ENCODE measurements around the gene PTPRF.

Gene PTPRF

DNA sequence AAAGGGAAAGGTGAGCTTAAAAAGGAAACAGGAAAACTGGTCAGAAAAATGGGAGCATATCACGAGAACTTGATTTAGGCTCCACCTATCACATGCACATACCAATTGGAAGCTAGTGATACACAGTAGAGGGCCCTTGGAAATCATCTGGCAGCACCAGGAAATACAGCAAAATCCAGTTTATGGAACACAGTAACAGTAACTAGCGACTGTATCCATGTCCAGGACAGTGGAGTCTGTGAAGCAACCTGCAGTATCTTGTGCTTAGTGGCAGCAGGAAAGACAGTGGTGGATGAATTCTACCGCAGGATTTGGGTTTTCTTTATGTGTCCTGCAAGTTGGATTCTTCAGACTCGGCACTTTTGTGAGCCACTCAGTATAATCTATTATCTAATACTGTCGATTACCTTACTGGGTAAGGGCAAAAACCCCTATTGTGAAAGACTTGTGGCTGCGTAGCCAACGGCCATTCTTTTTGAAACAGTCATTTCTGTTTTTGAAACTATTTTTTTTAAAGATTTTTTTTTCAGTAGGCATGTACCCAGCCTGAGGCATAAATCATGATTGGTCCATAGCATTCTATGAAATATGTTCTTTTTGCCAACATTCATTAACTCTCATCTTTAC, 117.7 kb downstream of the PTPRF start:
- no peak overlapping the region for H3K4me3 ChIP-seq (ENCODE audit: low read length)
- H3K27ac ChIP-seq (ENCODE audit: low read depth, low read length), result no peak overlapping the region
- H3K9ac ChIP-seq (ENCODE audit: low read length), result no peak overlapping the region
- H3K36me3 ChIP-seq (ENCODE audit: control insufficient read depth, insufficient read depth, low read length), result peaks cover 2% of the 10 kb centered on the region
- H3K4me1 ChIP-seq (ENCODE audit: control insufficient read depth, insufficient read depth, low read length), result peaks cover 11% of the 10 kb centered on the region
- H3K27me3 ChIP-seq (ENCODE audit: control insufficient read depth, insufficient read depth, low read length), result no peaks in the 10 kb centered on the region

DNA sequence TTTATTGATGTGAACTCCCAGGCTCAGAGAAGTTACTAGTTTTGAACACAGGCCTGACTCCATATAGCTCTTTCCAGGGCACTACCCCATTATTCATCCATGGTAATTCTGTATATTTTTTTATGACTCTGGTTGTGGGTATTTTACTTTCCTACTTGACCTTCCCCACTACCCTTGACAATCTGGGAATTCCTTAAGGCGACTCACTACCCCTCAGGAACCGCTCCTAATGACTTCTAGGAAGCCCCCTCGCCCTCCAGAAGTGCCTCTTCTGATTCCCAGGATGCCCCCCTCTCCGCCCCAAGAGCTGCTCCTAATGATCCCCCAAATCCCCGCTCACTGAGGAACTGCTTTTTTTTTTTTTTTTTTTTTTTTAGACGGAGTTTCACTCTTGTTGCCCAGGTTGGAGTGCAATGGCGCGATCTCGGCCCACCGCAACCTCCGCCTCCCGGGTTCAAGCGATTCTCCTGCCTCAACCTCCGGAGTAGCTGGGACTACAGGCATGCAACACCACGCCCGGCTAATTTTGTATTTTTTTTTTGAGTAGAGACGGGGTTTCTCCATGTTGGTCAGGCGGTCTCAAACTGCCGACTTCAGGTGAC, 118.3 kb downstream of the PTPRF start:
- H3K4me1 ChIP-seq (ENCODE audit: control insufficient read depth, insufficient read depth, low read length), result peaks cover 11% of the 10 kb centered on the region
- peak overlapping the region; percentile 94 for H3K4me3 ChIP-seq (ENCODE audit: low read length)
- no peaks in the 10 kb centered on the region for H3K27me3 ChIP-seq (ENCODE audit: control insufficient read depth, insufficient read depth, low read length)
- peaks cover 7% of the 10 kb centered on the region for H3K36me3 ChIP-seq (ENCODE audit: control insufficient read depth, insufficient read depth, low read length)
- peak overlapping the region; percentile 83 for H3K9ac ChIP-seq (ENCODE audit: low read length)
- peak overlapping the region; percentile 97 for H3K27ac ChIP-seq (ENCODE audit: low read depth, low read length)

DNA sequence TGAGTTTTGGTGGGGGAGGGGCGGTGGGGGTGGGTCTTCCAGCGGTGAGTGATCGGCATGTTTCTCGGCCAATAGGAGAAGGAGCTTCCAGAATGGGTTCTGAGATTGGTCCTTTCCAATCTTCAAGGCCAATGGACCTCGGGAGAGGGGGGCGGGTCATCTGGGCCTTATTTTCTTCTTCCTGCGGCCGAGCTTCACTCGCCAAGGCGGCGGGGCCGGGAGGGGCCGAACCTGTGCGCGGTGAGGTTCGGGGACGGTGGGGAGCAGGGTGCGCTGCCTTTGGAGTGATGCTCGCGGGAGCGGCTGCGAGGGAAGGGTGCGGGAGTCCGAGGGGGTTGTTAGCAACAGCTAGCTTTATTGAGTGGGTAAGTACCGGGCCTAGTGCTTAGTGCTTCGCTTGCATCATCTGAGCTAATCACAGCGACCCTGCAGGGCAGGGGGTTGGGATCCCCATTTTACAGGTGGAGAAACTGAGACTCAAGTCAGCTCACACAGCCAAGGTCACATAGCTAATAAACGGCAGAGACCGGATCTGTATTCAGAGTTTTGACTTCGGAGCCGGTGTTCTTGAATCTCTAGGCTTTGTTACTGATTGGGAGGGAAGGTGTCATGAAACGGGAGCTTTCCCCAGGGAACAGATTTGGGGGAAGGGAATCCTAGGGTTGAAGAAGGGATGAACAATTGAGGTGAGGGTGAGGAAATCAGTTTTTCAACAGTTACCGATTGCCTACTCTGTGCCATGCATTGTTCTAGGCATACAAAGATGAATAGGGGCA, 119.8 kb downstream of the PTPRF start:
- Histone ChIP-seq H3K4me1 (ENCODE audit: control insufficient read depth, insufficient read depth, low read length) (peaks cover 11% of the 10 kb centered on the region), H3K27me3 (ENCODE audit: control insufficient read depth, insufficient read depth, low read length) (no peaks in the 10 kb centered on the region), H3K4me3 (ENCODE audit: low read length) (peak overlapping the region; percentile 100), H3K9ac (ENCODE audit: low read length) (peak overlapping the region; percentile 98), H3K36me3 (ENCODE audit: control insufficient read depth, insufficient read depth, low read length) (peaks cover 17% of the 10 kb centered on the region), H3K27ac (ENCODE audit: low read depth, low read length) (peak overlapping the region; percentile 97)

DNA sequence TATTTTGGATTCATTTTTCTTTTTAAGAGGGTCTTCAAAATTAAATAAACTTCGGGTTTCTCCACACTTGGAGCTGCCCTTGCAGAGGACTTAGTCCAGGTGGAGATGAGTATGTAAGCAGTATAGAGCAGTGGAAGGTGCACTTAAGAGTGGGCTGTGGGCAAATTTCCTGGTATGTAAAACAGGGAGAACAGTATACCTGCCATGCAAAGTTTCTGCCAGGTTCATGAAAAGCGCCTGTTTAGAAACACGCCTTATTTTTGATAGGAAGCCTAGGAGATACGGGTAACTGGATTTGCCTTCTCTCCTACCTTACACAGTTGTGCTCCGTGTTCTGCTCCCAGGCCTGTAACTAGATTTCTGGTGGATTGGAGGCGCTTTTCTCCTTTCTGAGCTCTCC, 120.5 kb downstream of the PTPRF start:
- Histone ChIP-seq H3K27ac (ENCODE audit: low read depth, low read length) (no peak overlapping the region), H3K9ac (ENCODE audit: low read length) (no peak overlapping the region), H3K36me3 (ENCODE audit: control insufficient read depth, insufficient read depth, low read length) (peaks cover 22% of the 10 kb centered on the region)

DNA sequence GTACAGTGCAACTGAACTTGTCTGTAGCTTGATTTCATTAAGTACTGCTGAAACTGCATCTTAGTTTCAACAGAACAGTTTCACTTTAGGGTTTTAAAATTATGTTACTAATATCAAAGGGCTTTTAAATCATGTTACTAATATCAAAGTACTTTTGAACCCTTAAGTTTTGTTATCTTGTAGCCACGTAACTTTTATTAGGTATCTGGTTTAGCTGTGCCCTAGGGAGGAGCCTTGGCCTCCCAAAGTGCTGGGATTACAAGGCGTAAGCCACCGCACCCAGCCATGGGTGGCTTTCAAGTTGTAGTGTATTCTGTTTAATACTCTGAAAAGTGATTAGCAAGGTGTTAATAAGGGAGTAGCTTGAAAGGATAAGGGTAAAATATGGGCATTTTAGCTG, 121.2 kb downstream of the PTPRF start:
- H3K4me1 ChIP-seq (ENCODE audit: control insufficient read depth, insufficient read depth, low read length), result peaks cover 11% of the 10 kb centered on the region
- H3K27me3 ChIP-seq (ENCODE audit: control insufficient read depth, insufficient read depth, low read length), result no peaks in the 10 kb centered on the region
- H3K36me3 ChIP-seq (ENCODE audit: control insufficient read depth, insufficient read depth, low read length), result peaks cover 25% of the 10 kb centered on the region
- no peak overlapping the region for H3K9ac ChIP-seq (ENCODE audit: low read length)
- no peak overlapping the region for H3K27ac ChIP-seq (ENCODE audit: low read depth, low read length)
- H3K4me3 ChIP-seq (ENCODE audit: low read length), result peak overlapping the region; percentile 100

More for the DNA sequence above, 120.5 kb downstream of the PTPRF start:
- peak overlapping the region; percentile 100 for H3K4me3 ChIP-seq (ENCODE audit: low read length)
- H3K27me3 ChIP-seq (ENCODE audit: control insufficient read depth, insufficient read depth, low read length), result no peaks in the 10 kb centered on the region
- peaks cover 11% of the 10 kb centered on the region for H3K4me1 ChIP-seq (ENCODE audit: control insufficient read depth, insufficient read depth, low read length)

DNA sequence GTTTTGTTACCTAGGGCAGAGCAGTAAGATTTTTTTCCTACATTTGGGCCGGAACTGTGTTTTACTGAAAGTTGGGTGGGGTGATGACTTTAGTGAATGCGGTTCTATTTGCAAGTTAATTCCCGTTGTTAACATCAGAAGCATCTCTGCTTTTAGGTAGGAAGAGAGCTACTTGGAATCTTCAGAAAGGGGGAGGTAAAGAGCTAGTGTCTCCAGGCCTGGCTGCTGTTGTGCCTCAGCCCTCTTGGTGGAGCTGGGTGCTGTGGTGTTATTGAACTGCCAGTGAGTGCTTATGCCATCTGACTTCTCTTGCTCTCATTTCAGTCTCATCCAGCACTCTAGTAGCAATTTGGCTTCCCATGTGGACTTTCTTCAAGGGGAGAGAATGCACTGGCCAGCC, 122.7 kb downstream of the PTPRF start:
- Histone ChIP-seq H3K4me1 (ENCODE audit: control insufficient read depth, insufficient read depth, low read length) (peaks cover 11% of the 10 kb centered on the region), H3K4me3 (ENCODE audit: low read length) (no peak overlapping the region), H3K36me3 (ENCODE audit: control insufficient read depth, insufficient read depth, low read length) (peaks cover 26% of the 10 kb centered on the region), H3K27me3 (ENCODE audit: control insufficient read depth, insufficient read depth, low read length) (no peaks in the 10 kb centered on the region), H3K9ac (ENCODE audit: low read length) (no peak overlapping the region), H3K27ac (ENCODE audit: low read depth, low read length) (no peak overlapping the region)

DNA sequence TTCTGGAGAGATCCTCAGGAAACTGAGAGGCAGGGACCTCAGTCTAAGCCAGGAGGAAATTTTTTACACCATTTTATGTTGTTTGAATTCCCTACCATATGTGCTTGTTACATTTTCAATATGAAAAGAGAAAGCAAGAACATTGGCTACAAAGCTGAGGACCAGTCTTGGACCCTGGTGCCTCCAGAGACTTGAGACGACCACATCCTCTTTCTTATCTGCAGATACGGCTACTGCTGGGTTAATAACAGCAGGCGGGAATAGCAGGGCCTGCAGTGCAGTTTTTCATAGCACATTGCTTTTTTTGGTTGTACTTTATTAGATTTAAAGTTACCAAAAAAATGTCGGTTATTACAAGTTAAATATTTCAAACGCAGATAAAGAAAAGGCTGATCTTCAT, 123.2 kb downstream of the PTPRF start:
- peaks cover 26% of the 10 kb centered on the region for H3K36me3 ChIP-seq (ENCODE audit: control insufficient read depth, insufficient read depth, low read length)

DNA sequence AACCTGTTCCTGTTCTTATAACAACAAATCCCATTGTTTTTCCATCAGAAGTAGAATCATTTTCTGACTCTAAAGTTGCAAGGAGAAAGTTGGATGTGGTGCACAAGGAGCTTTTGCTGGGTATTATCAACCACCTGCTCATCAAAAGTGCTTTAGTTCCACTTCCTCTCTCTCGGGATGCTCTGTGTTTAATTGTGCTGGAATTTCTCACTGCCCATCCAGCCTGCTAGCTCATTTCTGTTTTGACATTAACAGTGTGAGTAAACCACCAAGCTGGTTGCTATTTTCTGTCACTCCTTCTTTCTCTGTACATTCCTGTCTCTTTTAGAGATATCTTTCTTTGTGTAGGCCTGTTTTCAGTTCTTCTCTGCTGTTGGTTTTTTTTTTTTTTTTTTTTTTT, 125.3 kb downstream of the PTPRF start:
- Histone ChIP-seq H3K4me3 (ENCODE audit: low read length) (no peak overlapping the region), H3K9ac (ENCODE audit: low read length) (no peak overlapping the region), H3K27me3 (ENCODE audit: control insufficient read depth, insufficient read depth, low read length) (no peaks in the 10 kb centered on the region), H3K27ac (ENCODE audit: low read depth, low read length) (no peak overlapping the region), H3K36me3 (ENCODE audit: control insufficient read depth, insufficient read depth, low read length) (peaks cover 41% of the 10 kb centered on the region), H3K4me1 (ENCODE audit: control insufficient read depth, insufficient read depth, low read length) (peaks cover 7% of the 10 kb centered on the region)

More for the DNA sequence above, 123.2 kb downstream of the PTPRF start:
- no peak overlapping the region for H3K27ac ChIP-seq (ENCODE audit: low read depth, low read length)
- no peak overlapping the region for H3K4me3 ChIP-seq (ENCODE audit: low read length)
- H3K4me1 ChIP-seq (ENCODE audit: control insufficient read depth, insufficient read depth, low read length), result peaks cover 11% of the 10 kb centered on the region
- H3K9ac ChIP-seq (ENCODE audit: low read length), result no peak overlapping the region
- H3K27me3 ChIP-seq (ENCODE audit: control insufficient read depth, insufficient read depth, low read length), result no peaks in the 10 kb centered on the region

DNA sequence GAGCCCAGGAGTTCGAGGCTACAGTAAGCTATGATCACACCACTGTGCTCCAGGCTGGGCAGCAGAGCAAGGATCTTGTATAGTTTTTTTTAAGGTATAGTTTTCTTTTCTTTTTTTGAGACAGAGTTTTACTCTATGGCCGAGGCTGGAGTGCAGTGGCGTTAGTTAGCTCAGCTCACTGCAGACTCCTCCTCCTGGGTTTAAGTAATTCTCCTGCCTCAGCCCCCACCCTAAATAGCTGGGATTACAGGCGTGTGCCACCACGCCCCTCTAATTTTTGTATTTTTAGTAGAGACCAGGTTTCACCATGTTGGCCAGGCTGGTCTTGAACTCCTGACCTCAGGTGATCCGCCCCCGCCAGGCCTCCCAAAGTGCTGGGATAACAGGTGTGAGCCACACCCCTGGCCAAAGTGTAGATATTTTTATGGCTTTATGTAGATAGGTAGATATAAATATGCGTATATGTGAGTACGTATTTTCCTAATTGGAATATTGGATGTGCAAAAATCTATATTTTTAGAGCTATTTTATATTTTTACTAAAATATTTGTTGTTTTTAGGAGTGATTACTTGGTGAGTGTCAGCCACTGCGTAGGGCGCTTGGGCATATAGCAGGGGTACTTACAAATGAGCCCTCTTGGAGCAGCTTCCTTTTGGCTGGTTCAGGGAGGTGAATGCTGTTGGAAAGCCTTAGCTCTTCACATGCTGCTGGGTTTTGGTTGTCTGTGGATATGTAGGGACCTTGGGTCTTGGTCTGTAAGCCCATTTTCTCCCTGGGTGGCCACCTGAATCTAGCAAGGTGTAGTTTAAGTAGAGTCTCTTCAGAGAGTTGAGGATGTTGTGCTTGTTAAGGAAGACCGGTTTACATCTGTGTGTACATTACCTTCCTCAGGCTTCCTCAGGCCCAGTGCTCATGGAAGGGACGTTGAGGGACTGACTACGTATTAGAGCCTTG, 128.8 kb downstream of the PTPRF start:
- H3K36me3 ChIP-seq (ENCODE audit: control insufficient read depth, insufficient read depth, low read length), result peaks cover 54% of the 10 kb centered on the region
- H3K4me3 ChIP-seq (ENCODE audit: low read length), result no peak overlapping the region
- no peaks in the 10 kb centered on the region for H3K4me1 ChIP-seq (ENCODE audit: control insufficient read depth, insufficient read depth, low read length)
- H3K27me3 ChIP-seq (ENCODE audit: control insufficient read depth, insufficient read depth, low read length), result no peaks in the 10 kb centered on the region
- no peak overlapping the region for H3K27ac ChIP-seq (ENCODE audit: low read depth, low read length)
- H3K9ac ChIP-seq (ENCODE audit: low read length), result no peak overlapping the region

DNA sequence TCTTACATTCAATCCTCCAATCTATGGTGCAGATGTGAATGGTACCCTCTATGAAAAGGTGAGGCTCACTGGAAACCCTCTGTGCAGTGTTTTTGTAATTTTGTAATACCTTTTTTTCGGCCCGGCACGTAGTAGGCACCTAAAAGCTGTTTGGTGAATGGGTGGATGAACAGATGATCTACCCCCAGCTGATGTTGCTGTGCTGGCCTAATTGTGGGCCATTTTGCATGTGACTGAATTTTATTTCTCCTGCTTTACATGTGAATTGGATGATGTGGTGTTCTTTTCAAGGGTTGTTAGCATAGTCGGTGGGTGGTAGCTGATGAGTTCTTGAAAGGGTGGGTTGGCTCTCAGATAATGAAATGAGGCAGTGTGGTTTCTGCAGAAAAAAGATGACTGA, 129.7 kb downstream of the PTPRF start:
- H3K4me1 ChIP-seq (ENCODE audit: control insufficient read depth, insufficient read depth, low read length), result no peaks in the 10 kb centered on the region
- no peaks in the 10 kb centered on the region for H3K27me3 ChIP-seq (ENCODE audit: control insufficient read depth, insufficient read depth, low read length)
- peaks cover 51% of the 10 kb centered on the region for H3K36me3 ChIP-seq (ENCODE audit: control insufficient read depth, insufficient read depth, low read length)
- no peak overlapping the region for H3K4me3 ChIP-seq (ENCODE audit: low read length)
- no peak overlapping the region for H3K9ac ChIP-seq (ENCODE audit: low read length)
- no peak overlapping the region for H3K27ac ChIP-seq (ENCODE audit: low read depth, low read length)

DNA sequence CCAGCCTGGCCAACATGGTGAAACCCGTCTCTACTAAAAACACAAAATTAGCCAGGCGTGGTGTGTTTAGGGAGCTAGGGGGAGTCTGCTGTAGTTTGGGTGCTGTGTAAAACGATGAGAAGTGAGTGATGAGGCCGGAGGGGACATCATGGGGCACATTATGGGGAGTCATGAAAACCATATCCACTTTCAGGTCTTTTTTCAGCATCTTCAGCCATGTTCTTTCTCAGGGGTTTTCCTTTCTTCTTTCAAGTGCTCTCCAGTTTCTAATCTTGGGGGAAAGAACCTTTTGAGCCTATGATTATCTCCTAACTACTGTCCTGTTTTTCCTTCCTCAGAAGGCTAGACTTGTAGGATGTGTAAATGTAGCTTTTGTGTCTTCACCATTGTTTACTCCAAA, 133.7 kb downstream of the PTPRF start:
- Histone ChIP-seq H3K9ac (ENCODE audit: low read length) (no peak overlapping the region), H3K27me3 (ENCODE audit: control insufficient read depth, insufficient read depth, low read length) (no peaks in the 10 kb centered on the region), H3K36me3 (ENCODE audit: control insufficient read depth, insufficient read depth, low read length) (peaks cover 63% of the 10 kb centered on the region), H3K4me1 (ENCODE audit: control insufficient read depth, insufficient read depth, low read length) (no peaks in the 10 kb centered on the region), H3K4me3 (ENCODE audit: low read length) (no peak overlapping the region), H3K27ac (ENCODE audit: low read depth, low read length) (no peak overlapping the region)

DNA sequence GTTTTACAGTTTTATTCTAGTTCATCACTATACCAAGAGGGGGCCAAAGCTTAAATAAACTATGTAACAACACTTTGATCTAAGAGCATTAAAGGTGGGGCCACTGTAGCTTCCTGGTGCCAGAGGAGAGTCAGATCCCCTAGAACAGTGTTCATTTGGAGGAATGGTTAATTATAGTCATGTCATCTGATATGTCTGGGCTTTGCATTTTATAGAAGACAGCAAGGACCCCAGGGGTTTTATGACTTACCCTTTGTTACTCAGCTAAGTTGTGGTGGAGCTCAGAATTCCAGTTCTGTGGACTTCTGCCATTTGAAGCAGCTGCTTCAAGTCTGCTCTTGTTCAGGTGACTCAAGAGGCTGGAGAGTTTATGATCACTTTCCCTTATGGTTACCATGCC, 135.9 kb downstream of the PTPRF start:
- H3K36me3 ChIP-seq (ENCODE audit: control insufficient read depth, insufficient read depth, low read length), result peaks cover 67% of the 10 kb centered on the region
- H3K4me1 ChIP-seq (ENCODE audit: control insufficient read depth, insufficient read depth, low read length), result no peaks in the 10 kb centered on the region
- no peak overlapping the region for H3K9ac ChIP-seq (ENCODE audit: low read length)
- H3K4me3 ChIP-seq (ENCODE audit: low read length), result no peak overlapping the region
- no peak overlapping the region for H3K27ac ChIP-seq (ENCODE audit: low read depth, low read length)
- no peaks in the 10 kb centered on the region for H3K27me3 ChIP-seq (ENCODE audit: control insufficient read depth, insufficient read depth, low read length)
